C4-2B (cell line): ENCODE measurements around the gene RGS10.

Experiments used
- CTCF ChIP-seq: fragments of 450-650 bp; conservative IDR thresholded peaks from 2 replicates; pipeline ENCODE4 v1.5.1; 2017; ENCODE audit warnings: mild to moderate bottlenecking
- ZFX ChIP-seq: fragments of 450-650 bp; IDR thresholded peaks from 2 replicates; pipeline ENCODE4 v1.6.1; 2017

GRCh38 chr10:119526621-119527592 is 15.6 kb downstream of the RGS10 start:
- TF ChIP-seq CTCF = no peak
- TF ChIP-seq ZFX = no peak
